Purkinje cell (primary cell): ENCODE measurements around the gene ALKBH3. TPM values are rescaled to one million over a fixed set of nuclear protein-coding genes. Genes with fewer than 3 reads are reported as not detected.

Source experiments
- polyA plus RNA-seq: library from polyadenylated mRNA; unstranded; fragments of >200 nt; fragmentation: Nextera tagmentation; gene quantifications from 2 replicates; pipeline ENCODE4 v1.2.1, GENCODE V29; 2014

The ALKBH3 gene
- polyA plus RNA-seq: 41.2 and 47.0 TPM in 2 replicates

DNA sequence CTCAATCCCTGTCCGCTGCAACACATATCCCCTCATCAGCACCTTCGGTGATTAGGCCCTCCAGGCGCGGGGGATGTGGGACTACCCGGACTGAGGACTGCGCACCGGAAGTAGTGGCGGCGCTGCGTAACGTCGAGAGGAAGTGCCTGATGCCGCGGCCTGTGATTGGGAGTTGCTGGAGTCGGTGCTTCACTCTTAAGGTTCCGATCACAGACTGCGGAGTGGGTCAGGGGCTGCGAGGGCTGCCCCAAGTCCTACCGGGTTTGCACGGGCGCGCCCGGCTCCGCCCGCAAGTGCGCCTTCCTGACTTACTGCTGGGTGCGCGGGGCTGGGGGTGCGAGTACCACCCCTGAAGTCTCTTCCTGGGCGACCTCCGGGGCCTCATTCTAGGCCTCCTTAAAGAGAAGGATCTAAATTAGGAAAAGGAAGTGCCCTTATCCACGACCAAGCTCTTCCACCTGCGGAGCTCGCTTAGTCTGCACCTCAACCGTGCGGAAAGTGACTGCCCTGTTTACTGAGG is at the start of gene ALKBH3:
Gene ALKBH3, plus strand, starts transcription at position 192 of the 520 bp plus-strand sequence. CDS start 1,822 bp downstream, outside the sequence.

Other genes with a start within 250 kb of the ALKBH3 start
- 57.7 and 58.7 TPM in 2 replicates for gene HSD17B12, start 200.1 kb upstream of the ALKBH3 start, polyA plus RNA-seq
- 0.36 and 0.50 TPM in 2 replicates for gene C11orf96, start 61.8 kb downstream of the ALKBH3 start, polyA plus RNA-seq
- not detected in 2 replicates for gene ACCSL, start 167.2 kb downstream of the ALKBH3 start, polyA plus RNA-seq
- not detected in 2 replicates for gene ACCS, start 185.4 kb downstream of the ALKBH3 start, polyA plus RNA-seq
- gene EXT2, start 214.8 kb downstream of the ALKBH3 start, polyA plus RNA-seq: 12.3 and 25.4 TPM in 2 replicates